ENCODE measurements around the gene FAM162A. TPM values are rescaled to one million over a fixed set of nuclear protein-coding genes. Genes with fewer than 3 reads are reported as not detected.

Gene FAM162A
- total and polyA plus RNA-seq, 8 donors, result 21.0 to 137 (median 50.2) TPM

GRCh38 chr3:122409446-122409845 is 25.5 kb downstream of the FAM162A start:
- peak overlapping the region in 2 of 5 donors; percentile 36 to 47 for H3K27ac ChIP-seq
- no peaks in the 10 kb centered on the region for H3K27me3 ChIP-seq
- H3K4me3 ChIP-seq, result peak overlapping the region in 1 of 4 donors; percentile 2
- intact Hi-C loops (cut with DNase I; ENCODE audit: low total_unique reads), result no loop called here
- no peaks in the 10 kb centered on the region for H3K9me3 ChIP-seq
- 74 to 86% (median 77%) methylated on average over 6 of the region's 6 CpGs for WGBS, 5 donors
- no peak for DNase-seq
- H3K36me3 ChIP-seq, result peaks cover 21 to 84% (median 77%) of the 10 kb centered on the region in 4 donors
- H3K4me1 ChIP-seq, result peaks cover 6 to 29% (median 14%) of the 10 kb centered on the region in 4 donors
- TF ChIP-seq EP300 (IDR thresholded peaks at IDR 0.05), result no peak
- TF ChIP-seq CTCF (IDR thresholded peaks at IDR 0.05), result no peak
- no peak for TF ChIP-seq POLR2AphosphoS5 (IDR thresholded peaks at IDR 0.05)
- no peak for TF ChIP-seq POLR2A (IDR thresholded peaks at IDR 0.05)

DNA sequence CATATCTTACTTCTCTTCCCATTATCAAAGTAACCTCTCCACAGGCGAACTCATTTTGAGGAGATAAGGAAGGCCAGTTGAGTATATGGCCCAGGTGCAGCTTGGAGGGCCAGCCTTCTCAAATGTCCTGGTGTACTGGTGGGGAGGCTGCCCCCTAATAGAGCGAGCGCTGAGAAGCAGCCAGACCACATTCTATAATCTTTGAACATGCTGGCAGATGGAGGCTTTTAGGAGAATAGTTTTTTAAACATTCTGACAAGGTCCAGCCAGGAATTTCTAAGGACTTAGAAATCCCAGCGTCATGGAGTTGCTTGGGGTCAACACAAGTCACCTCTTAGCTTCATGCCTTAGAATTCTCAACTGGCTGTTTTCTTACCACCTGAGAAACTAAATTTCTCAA is 26.1 kb downstream of the FAM162A start:
- no peak for DNase-seq
- H3K36me3 ChIP-seq, result peaks cover 17 to 77% (median 70%) of the 10 kb centered on the region in 4 donors
- no peaks in the 10 kb centered on the region for H3K27me3 ChIP-seq
- H3K9me3 ChIP-seq, result no peaks in the 10 kb centered on the region
- TF ChIP-seq POLR2AphosphoS5 (IDR thresholded peaks at IDR 0.05) (no peak), EP300 (IDR thresholded peaks at IDR 0.05) (no peak), CTCF (IDR thresholded peaks at IDR 0.05) (no peak), POLR2A (IDR thresholded peaks at IDR 0.05) (no peak)
- peaks cover 13 to 35% (median 20%) of the 10 kb centered on the region in 4 donors for H3K4me1 ChIP-seq
- H3K27ac ChIP-seq, result peak overlapping the region in 1 of 5 donors; percentile 36
- H3K4me3 ChIP-seq, result no peak overlapping the region
- intact Hi-C loops (cut with DNase I; ENCODE audit: low total_unique reads), result no loop called here
- 77 to 81% (median 79%) methylated on average over 4 of the region's 4 CpGs for WGBS, 5 donors

DNA sequence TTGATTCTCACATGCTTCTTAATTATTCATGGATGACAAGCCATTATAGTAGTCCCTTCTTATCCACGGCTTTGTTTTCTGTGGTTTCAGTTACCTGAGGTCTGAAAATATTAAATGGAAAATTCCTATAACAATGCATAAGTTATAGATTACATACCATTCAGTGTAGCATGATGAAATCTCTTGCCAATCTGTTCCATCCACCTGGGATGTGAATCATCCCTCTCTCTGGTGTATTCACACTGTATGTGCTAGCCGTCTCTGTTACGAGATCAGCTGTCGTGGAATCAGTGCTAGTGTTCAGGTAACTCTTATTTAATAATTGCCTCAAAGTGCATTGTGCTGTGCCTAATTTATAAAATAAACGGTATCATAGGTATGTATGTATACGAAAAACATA is 26.7 kb downstream of the FAM162A start:
- H3K4me1 ChIP-seq, result peaks cover 17 to 39% (median 24%) of the 10 kb centered on the region in 4 donors
- no peak for DNase-seq
- H3K4me3 ChIP-seq, result no peak overlapping the region
- H3K27me3 ChIP-seq, result no peaks in the 10 kb centered on the region
- H3K36me3 ChIP-seq, result peaks cover 12 to 72% (median 65%) of the 10 kb centered on the region in 4 donors
- H3K9me3 ChIP-seq, result no peaks in the 10 kb centered on the region
- intact Hi-C loops (cut with DNase I; ENCODE audit: low total_unique reads), result no loop called here
- 82 to 91% (median 87%) methylated on average over 6 of the region's 6 CpGs for WGBS, 5 donors
- TF ChIP-seq POLR2AphosphoS5 (IDR thresholded peaks at IDR 0.05) (no peak), EP300 (IDR thresholded peaks at IDR 0.05) (no peak)
- no peak overlapping the region for H3K27ac ChIP-seq

DNA sequence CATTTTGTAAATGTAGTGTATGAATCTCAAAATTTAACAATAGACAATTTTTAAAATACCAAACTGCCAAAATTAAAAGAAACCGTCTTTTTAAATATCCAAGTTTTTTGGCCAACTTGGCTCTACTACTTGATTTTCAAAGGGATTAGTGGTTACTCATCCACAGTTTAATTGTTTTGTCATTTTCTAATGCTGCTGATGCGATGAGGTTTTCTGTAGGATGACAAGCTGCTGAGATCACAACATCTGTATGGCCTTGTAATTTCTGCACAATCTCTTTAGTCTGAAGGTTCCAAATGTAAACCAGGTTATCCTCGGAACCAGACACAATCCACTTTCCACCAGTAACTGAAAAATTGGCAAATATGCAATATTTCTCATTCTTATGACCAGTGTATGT is 30.4 kb downstream of the FAM162A start:
- Histone ChIP-seq H3K27me3 (no peaks in the 10 kb centered on the region), H3K36me3 (peaks cover 8 to 34% (median 27%) of the 10 kb centered on the region in 4 donors), H3K4me1 (peaks cover 17 to 51% (median 37%) of the 10 kb centered on the region in 4 donors), H3K4me3 (no peak overlapping the region), H3K27ac (peak overlapping the region in 1 of 5 donors; percentile 90), H3K9me3 (no peaks in the 10 kb centered on the region)
- TF ChIP-seq POLR2A (IDR thresholded peaks at IDR 0.05) (no peak), EP300 (IDR thresholded peaks at IDR 0.05) (no peak)
- DNase-seq, result no peak
- intact Hi-C loops (cut with DNase I; ENCODE audit: low total_unique reads), result no loop called here
- WGBS, 5 donors, result 80 to 93% (median 90%) methylated on average over 3 of the region's 3 CpGs

GRCh38 chr3:122415104-122415744 is 31.2 kb downstream of the FAM162A start:
- 20 to 22% (median 20%) methylated on average over 10 of the region's 10 CpGs for WGBS, 5 donors
- intact Hi-C loops (cut with DNase I; ENCODE audit: low total_unique reads), result no loop called here
- DNase-seq, result peak; percentile 57 to 84
- Histone ChIP-seq H3K4me3 (peak overlapping the region; percentile 57 to 81 (median 62)), H3K27ac (peak overlapping the region; percentile 88 to 91 (median 91)), H3K4me1 (peaks cover 17 to 51% (median 37%) of the 10 kb centered on the region in 4 donors), H3K9me3 (no peaks in the 10 kb centered on the region), H3K36me3 (peaks cover 2 to 26% (median 19%) of the 10 kb centered on the region in 4 donors), H3K27me3 (no peaks in the 10 kb centered on the region)
- TF ChIP-seq CTCF (IDR thresholded peaks at IDR 0.05) (no peak), POLR2AphosphoS5 (IDR thresholded peaks at IDR 0.05) (peak in 1 of 3 donors; percentile 16)
